ENCODE data around the gene CEP131.

CEP131 gene

GRCh38 chr17:81252326-81252986 is 29.7 kb upstream of the CEP131 start:
- no peaks in the 10 kb centered on the region for H3K27me3 ChIP-seq (ENCODE audit: insufficient read depth, poor library complexity, severe bottlenecking)
- no peak for DNase-seq (ENCODE audit: low read depth in 1 of 2, low spot score in 1 of 2)
- TF ChIP-seq CTCF (IDR thresholded peaks at IDR 0.05; ENCODE audit: insufficient read depth, low read length): no peak
- no peak overlapping the region for H3K4me3 ChIP-seq (replicated peaks; ENCODE audit: insufficient read depth, low read length)
- no peak overlapping the region for H3K27ac ChIP-seq (replicated peaks)

DNA sequence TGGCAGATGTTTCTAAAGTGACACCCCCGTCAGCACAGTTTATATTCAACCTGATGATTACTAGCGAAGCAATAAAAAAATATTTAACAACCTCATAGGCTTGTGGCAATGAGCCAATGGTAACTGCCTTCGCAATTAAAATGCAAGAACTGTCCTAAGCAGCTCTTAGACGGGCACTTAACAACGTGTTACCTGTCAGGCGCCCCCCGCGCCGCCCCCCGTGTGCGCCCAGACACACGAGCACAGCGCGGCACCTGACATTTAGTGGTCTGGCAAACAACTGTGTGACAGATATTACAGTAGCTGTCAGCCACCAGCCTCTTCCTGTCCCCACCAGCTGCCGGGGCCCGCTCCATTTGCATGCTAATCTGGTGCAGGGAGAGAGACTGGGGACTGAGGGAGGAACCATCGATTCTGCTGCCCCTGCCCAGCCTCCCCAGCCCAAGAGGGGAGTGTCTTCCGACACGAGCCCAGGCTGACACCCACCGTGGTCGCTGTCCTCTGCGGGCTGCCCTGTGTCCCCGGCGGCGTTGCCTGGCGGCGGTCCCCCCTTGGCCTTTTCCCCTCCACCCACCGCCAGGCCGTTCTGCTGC is 29.0 kb upstream of the CEP131 start:
- Histone ChIP-seq H3K27ac (replicated peaks) (no peak overlapping the region), H3K4me3 (replicated peaks; ENCODE audit: insufficient read depth, low read length) (no peak overlapping the region), H3K27me3 (ENCODE audit: insufficient read depth, poor library complexity, severe bottlenecking) (no peaks in the 10 kb centered on the region)
- no peak for DNase-seq (ENCODE audit: low read depth in 1 of 2, low spot score in 1 of 2)
- TF ChIP-seq, protein P1, sequence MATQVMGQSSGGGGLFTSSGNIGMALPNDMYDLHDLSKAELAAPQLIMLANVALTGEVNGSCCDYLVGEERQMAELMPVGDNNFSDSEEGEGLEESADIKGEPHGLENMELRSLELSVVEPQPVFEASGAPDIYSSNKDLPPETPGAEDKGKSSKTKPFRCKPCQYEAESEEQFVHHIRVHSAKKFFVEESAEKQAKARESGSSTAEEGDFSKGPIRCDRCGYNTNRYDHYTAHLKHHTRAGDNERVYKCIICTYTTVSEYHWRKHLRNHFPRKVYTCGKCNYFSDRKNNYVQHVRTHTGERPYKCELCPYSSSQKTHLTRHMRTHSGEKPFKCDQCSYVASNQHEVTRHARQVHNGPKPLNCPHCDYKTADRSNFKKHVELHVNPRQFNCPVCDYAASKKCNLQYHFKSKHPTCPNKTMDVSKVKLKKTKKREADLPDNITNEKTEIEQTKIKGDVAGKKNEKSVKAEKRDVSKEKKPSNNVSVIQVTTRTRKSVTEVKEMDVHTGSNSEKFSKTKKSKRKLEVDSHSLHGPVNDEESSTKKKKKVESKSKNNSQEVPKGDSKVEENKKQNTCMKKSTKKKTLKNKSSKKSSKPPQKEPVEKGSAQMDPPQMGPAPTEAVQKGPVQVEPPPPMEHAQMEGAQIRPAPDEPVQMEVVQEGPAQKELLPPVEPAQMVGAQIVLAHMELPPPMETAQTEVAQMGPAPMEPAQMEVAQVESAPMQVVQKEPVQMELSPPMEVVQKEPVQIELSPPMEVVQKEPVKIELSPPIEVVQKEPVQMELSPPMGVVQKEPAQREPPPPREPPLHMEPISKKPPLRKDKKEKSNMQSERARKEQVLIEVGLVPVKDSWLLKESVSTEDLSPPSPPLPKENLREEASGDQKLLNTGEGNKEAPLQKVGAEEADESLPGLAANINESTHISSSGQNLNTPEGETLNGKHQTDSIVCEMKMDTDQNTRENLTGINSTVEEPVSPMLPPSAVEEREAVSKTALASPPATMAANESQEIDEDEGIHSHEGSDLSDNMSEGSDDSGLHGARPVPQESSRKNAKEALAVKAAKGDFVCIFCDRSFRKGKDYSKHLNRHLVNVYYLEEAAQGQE (IDR thresholded peaks at IDR 0.05; ENCODE audit: insufficient replicate concordance, low read depth): no peak
- TF ChIP-seq GABPA (IDR thresholded peaks at IDR 0.05; ENCODE audit: low read depth): no peak
- no peak for TF ChIP-seq POLR2AphosphoS5 (IDR thresholded peaks at IDR 0.05; ENCODE audit: low read depth)
- no peak for TF ChIP-seq CTCF (IDR thresholded peaks at IDR 0.05; ENCODE audit: insufficient read depth, low read length)
- TF ChIP-seq SPI1 (IDR thresholded peaks at IDR 0.05; ENCODE audit: borderline replicate concordance, low read depth): no peak

DNA sequence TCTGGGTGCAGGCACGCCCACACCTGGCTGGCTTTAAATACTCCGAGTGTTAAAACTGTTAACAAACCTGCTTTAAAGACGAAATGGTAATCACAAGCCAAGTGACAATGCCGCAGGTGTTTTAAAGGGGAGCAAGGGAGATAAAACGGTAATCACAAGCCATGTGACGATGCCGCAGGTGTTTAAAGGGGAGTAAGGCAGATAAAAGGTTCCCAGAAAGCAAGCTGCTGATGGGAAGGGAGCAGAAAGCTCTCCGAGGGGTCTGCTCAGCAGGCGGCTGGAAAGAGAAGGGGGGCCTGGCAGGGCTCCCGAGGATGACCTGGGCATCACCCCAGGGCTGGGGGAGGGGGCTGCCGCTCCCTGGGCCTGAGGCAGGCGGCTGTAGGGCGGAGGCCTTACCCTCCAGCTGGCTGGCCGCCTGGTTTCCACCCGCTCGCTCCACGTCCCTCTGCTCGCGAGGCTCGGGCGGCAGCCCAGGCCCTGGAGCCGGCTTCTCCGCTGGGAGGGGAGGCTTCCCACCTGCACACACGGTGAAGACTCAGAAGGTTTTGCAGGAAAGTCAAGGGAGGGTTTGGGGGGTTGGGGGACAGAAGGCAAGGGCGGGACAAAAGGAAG is 28.4 kb upstream of the CEP131 start:
- H3K27me3 ChIP-seq (ENCODE audit: insufficient read depth, poor library complexity, severe bottlenecking): no peaks in the 10 kb centered on the region
- H3K27ac ChIP-seq (replicated peaks): no peak overlapping the region
- TF ChIP-seq, protein P1 (IDR thresholded peaks at IDR 0.05; ENCODE audit: insufficient replicate concordance, low read depth): no peak
- TF ChIP-seq CTCF (IDR thresholded peaks at IDR 0.05; ENCODE audit: insufficient read depth, low read length) (no peak), GABPA (IDR thresholded peaks at IDR 0.05; ENCODE audit: low read depth) (no peak)
- no peak for DNase-seq (ENCODE audit: low read depth in 1 of 2, low spot score in 1 of 2)
- H3K4me3 ChIP-seq (replicated peaks; ENCODE audit: insufficient read depth, low read length): no peak overlapping the region

All from HL-60 (cell line).